ENCODE results near the gene TNIP3. TPM values are rescaled to one million over a fixed set of nuclear protein-coding genes. Genes with fewer than 3 reads are reported as not detected.
"Not testable (repeated sequence)": the region's sequence is repeated elsewhere in the genome, so short reads cannot be mapped to it uniquely, and the experiment has no call there.

TNIP3 gene
- under 0.01 TPM in 2 replicates for total RNA-seq

GRCh38 chr4:121164291-121164690 is at the start of gene TNIP3:
Gene TNIP3, minus strand, starts transcription at chr4:121164321. Its CDS starts 196 bp downstream, at chr4:121164125.
- DNase-seq (ENCODE audit: low read depth in 2 of 2) = peak in 1 of 2 donors; percentile 73

- DNase-seq (ENCODE audit: low read depth in 2 of 2) = no peak
These were observed 48.7 kb upstream of the TNIP3 start for GRCh38 chr4:121212806-121213205.

GRCh38 chr4:121209171-121209570 is 45.0 kb upstream of the TNIP3 start:
- DNase-seq (ENCODE audit: low read depth in 2 of 2) = no peak

- no peak for DNase-seq (ENCODE audit: low read depth in 2 of 2)
These were observed 44.3 kb upstream of the TNIP3 start for GRCh38 chr4:121208244-121209007.

GRCh38 chr4:121205777-121206176 is 41.7 kb upstream of the TNIP3 start:
- not testable (repeated sequence) for DNase-seq (ENCODE audit: low read depth in 2 of 2)

GRCh38 chr4:121200795-121201472 is 36.8 kb upstream of the TNIP3 start:
- no peak for DNase-seq (ENCODE audit: low read depth in 2 of 2)

- no peak for DNase-seq (ENCODE audit: low read depth in 2 of 2)
These were observed 35.8 kb upstream of the TNIP3 start for GRCh38 chr4:121199742-121200561.

- no peak for DNase-seq (ENCODE audit: low read depth in 2 of 2)
These were observed 34.1 kb upstream of the TNIP3 start for GRCh38 chr4:121198251-121198650.

GRCh38 chr4:121195649-121196048 is 31.5 kb upstream of the TNIP3 start:
- DNase-seq (ENCODE audit: low read depth in 2 of 2) = no peak

GRCh38 chr4:121192480-121192879 is 28.4 kb upstream of the TNIP3 start:
- peak; percentile 16 to 39 for DNase-seq (ENCODE audit: low read depth in 2 of 2)

GRCh38 chr4:121192013-121192412 is 27.9 kb upstream of the TNIP3 start:
- DNase-seq (ENCODE audit: low read depth in 2 of 2) = no peak

- DNase-seq (ENCODE audit: low read depth in 2 of 2) = no peak
These were observed 27.2 kb upstream of the TNIP3 start for GRCh38 chr4:121191361-121191760.

GRCh38 chr4:121190389-121190788 is 26.3 kb upstream of the TNIP3 start:
- no peak for DNase-seq (ENCODE audit: low read depth in 2 of 2)

GRCh38 chr4:121189326-121190215 is 25.4 kb upstream of the TNIP3 start:
- DNase-seq (ENCODE audit: low read depth in 2 of 2) = no peak

GRCh38 chr4:121187206-121187605 is 23.1 kb upstream of the TNIP3 start:
- no peak for DNase-seq (ENCODE audit: low read depth in 2 of 2)

GRCh38 chr4:121185960-121186359 is 21.8 kb upstream of the TNIP3 start:
- no peak for DNase-seq (ENCODE audit: low read depth in 2 of 2)

GRCh38 chr4:121183989-121184388 is 19.9 kb upstream of the TNIP3 start:
- DNase-seq (ENCODE audit: low read depth in 2 of 2) = no peak

- no peak for DNase-seq (ENCODE audit: low read depth in 2 of 2)
These were observed 19.2 kb upstream of the TNIP3 start for GRCh38 chr4:121183361-121183760.

- DNase-seq (ENCODE audit: low read depth in 2 of 2) = peak in 1 of 2 donors; percentile 6
These were observed 18.2 kb upstream of the TNIP3 start for GRCh38 chr4:121182296-121182695.

- no peak for DNase-seq (ENCODE audit: low read depth in 2 of 2)
These were observed 17.4 kb upstream of the TNIP3 start for GRCh38 chr4:121181493-121181892.

- DNase-seq (ENCODE audit: low read depth in 2 of 2) = no peak
These were observed 16.4 kb upstream of the TNIP3 start for GRCh38 chr4:121180558-121180957.
